AG08395 (cell line): ENCODE results near the gene CIZ1.
"Not testable (repeated sequence)": the region's sequence is repeated elsewhere in the genome, so short reads cannot be mapped to it uniquely, and the experiment has no call there.

Source experiments
- DNase-seq: peaks from one replicate; pipeline ENCODE4 v3.0.0; 2012; ENCODE audit warnings: mixed read lengths, low spot score

The CIZ1 gene, protein sequence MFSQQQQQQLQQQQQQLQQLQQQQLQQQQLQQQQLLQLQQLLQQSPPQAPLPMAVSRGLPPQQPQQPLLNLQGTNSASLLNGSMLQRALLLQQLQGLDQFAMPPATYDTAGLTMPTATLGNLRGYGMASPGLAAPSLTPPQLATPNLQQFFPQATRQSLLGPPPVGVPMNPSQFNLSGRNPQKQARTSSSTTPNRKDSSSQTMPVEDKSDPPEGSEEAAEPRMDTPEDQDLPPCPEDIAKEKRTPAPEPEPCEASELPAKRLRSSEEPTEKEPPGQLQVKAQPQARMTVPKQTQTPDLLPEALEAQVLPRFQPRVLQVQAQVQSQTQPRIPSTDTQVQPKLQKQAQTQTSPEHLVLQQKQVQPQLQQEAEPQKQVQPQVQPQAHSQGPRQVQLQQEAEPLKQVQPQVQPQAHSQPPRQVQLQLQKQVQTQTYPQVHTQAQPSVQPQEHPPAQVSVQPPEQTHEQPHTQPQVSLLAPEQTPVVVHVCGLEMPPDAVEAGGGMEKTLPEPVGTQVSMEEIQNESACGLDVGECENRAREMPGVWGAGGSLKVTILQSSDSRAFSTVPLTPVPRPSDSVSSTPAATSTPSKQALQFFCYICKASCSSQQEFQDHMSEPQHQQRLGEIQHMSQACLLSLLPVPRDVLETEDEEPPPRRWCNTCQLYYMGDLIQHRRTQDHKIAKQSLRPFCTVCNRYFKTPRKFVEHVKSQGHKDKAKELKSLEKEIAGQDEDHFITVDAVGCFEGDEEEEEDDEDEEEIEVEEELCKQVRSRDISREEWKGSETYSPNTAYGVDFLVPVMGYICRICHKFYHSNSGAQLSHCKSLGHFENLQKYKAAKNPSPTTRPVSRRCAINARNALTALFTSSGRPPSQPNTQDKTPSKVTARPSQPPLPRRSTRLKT

DNA sequence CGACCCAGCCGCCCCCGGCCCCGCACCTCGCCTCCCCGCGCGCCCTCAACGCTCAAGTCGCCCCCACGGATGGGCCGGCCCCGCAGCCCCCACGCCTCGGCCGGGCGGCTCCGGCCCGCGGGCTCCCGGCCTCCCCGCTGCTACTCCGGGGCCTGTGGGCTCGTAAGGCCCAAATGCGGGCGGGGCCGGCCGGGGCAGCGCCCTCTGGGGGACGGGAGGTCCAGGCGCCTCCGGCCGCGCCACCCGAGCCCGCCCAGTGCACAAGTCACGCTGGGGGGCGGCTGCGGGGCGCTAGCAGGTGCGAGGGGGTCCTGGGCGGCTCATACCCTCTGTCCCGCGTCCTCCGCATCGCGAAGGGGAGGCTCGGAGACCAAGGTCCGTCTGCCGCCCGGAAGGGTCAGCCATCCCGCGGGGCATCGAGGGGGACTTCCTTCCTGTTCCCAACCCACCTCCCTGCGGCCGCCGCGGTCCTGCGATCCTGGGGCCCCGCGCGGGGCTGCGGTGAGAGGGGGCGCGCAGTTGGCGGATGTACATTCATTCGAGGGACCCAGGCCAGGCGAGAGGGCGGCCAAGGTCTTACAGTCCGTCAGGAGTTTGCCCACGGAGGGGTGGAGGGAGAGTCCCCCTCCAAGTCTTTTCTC lies at the start of gene CIZ1:
TSS of gene CIZ1 (minus strand) at position 167 of the 641 bp plus-strand sequence. CDS start 715 bp downstream, outside the sequence.
- DNase-seq: peak; percentile 91

- no peak for DNase-seq
These were observed 42.5 kb upstream of the CIZ1 start for GRCh38 chr9:128233817-128234406.

DNA sequence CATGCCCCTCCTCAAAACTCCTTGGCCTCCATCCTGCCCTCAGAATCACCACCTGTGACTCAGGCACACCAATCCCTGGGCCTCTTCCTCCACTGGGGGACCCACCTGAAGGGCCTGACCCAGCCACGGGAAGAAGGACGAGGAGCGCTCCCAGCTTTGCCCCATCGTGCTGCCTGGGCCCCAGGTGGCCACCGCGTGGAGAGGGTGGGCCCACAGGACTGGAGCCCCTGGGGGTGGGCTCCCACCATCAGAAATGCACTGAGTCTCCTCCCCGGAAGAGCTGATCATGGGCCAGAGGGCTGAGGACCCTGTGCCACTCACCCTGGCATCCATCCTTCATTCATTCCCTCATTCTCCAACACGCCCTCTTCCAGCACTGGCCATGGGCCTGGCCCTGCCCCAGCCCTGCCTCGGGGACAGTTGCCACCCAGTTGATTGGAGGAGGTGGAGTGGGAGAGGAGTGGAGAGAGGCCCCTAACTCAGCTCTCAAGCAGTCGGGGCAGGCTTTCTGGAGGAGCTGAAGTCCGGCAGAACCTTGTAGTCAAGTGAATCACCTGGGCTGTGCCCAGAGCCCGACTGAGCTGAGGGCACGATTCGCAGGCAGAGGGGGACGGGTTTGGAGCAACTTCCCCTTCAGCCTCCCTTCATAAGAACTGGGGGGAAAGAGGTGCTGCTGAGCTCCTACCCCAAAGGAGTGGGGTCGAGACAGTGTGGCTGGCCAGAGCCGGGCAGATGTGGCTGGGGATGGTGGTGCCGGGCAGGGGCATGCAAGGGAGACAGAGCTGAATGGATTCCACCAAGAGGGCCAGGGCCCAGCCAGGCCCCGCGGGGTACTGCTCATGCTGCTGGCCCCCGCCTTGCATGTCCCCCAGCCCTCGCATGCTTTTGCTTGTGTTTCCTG lies 41.4 kb upstream of the CIZ1 start:
- DNase-seq: no peak

GRCh38 chr9:128231638-128232527 lies 40.5 kb upstream of the CIZ1 start:
- peak; percentile 79 for DNase-seq

- not testable (repeated sequence) for DNase-seq
These were observed 39.5 kb upstream of the CIZ1 start for GRCh38 chr9:128230897-128231296.

DNA sequence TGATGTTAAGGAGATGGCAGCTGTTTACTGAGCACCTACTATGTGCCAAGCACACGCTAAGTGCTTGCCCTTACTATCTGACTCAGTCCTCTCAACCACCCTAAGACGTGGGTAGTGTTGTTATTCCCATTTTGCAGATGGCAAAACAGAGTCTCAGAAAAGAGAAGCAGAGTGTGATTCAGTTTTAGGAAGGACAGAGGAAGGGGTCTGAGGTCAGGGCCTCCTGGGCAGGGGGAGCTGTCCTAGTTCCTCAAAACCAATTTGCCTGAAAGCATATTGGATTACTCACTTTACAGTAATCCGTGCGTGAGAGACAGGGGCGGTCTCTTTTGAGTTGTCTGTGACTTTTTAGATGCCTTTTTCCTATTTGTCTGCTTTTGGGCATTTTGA lies 35.0 kb upstream of the CIZ1 start:
- no peak for DNase-seq

GRCh38 chr9:128225770-128226411 lies 34.5 kb upstream of the CIZ1 start:
- DNase-seq: no peak

DNA sequence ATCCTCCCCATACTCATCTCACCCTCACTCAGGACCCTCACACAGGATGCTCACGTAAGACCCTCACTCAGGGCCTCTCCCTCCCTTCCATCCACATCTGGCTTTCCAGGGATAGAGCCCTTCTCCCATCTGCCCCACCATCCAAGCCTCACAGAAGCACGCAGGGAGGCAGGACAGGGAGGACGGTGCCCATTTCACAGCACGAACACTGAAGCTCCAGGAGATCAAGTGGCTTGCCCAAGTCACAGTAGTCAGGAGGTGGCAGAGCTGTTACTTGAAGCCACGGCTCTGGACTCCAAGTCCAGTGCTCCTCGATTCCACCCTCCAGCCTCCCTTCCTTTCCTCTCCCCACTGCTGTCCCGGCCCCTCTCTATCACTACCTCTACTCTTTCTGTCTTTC lies 33.5 kb upstream of the CIZ1 start:
- DNase-seq: no peak

DNA sequence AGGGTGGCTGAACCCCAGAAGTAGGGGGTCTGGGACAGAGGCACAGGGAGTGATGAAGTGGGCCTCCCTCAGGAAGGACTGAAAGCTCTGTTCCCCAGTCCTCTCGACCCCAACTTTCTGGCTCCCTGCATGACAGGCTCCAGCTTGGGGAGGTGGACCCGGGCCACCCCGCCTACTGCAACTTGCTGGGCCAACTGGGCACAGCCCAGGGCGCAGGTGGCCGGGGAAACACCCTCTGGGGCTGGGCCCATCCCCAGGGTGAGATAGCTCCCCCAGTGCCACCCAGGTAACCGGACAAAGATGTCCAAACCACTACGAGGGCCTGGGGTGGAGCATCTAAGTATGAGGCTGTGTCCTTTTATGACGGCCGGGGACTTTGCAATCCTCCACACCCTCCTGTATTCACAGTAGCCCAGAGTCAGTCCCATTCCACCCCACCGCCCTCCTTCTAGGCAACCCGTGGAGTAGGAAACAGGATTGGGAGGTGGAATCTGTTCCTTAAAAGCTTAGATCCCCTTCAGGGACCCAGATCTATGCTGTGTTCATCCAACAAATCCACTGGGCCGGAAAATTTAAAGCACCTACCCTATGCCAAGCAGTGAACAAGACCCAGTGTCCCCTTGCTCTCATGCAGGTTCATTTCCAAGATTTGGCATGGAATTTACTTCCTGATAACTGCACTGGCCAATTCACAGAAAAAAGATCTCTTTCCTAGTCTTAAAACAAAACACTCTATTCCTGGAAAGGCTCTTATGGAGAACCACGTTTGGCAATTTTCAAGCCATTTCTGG lies 31.7 kb upstream of the CIZ1 start:
- DNase-seq: no peak

DNA sequence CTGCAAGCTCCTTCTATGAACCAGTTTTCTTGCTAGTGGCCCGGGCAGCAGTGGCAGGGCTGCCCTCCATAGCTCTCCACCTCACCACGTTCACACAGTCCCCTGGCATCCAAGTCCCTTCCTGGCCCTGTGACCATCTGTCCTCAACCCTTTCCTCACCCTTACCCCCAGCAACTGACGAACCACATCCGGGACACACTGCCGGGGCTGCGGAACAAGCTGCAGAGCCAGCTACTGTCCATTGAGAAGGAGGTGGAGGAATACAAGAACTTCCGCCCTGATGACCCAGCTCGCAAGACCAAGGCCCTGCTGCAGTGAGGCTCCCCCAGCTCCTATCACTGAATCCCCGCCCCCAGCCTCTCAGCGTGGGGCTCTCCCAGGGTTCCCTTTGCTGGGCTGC lies 30.7 kb upstream of the CIZ1 start:
- no peak for DNase-seq

DNA sequence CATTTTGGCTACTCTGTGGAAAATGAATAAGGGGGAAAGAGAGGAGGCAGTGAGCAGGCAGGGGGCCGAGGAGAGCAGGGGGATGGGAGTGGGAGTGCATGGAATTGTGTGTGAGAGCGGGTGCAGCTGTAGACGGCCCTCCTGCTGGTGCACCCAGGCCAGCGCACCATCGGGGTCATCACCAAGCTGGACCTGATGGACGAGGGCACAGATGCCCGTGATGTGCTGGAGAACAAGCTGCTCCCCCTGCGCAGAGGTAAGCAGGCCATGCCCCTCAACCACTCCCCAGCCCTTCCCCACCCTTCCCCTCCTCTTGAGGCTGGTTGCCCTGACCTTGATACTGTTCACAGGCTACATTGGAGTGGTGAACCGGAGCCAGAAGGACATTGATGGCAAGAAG lies 28.5 kb upstream of the CIZ1 start:
- DNase-seq: no peak

GRCh38 chr9:128218518-128219389 lies 27.4 kb upstream of the CIZ1 start:
- peak; percentile 63 for DNase-seq

GRCh38 chr9:128218172-128218517 lies 26.8 kb upstream of the CIZ1 start:
- no peak for DNase-seq

- no peak for DNase-seq
These were observed 25.6 kb upstream of the CIZ1 start for GRCh38 chr9:128216781-128217553.

GRCh38 chr9:128215491-128216409 lies 24.4 kb upstream of the CIZ1 start:
- peak; percentile 62 for DNase-seq
